Measurements from ENCODE around the gene GRK6. TPM values are rescaled to one million over a fixed set of nuclear protein-coding genes. Genes with fewer than 3 reads are reported as not detected.

The GRK6 gene
- total RNA-seq, 1 experiment from 2014 or later, result 103 TPM

GRCh38 chr5:177445052-177445916, 18.8 kb downstream of the GRK6 start:
- Histone ChIP-seq H3K27ac (no peak overlapping the region), H3K36me3 (peaks cover 34% of the 10 kb centered on the region), H3K4me3 (no peak overlapping the region), H3K9me3 (replicated peaks) (peaks cover 6% of the 10 kb centered on the region; the same call in 1 of the 2 replicates), H3K4me1 (replicated peaks) (peaks cover 26% of the 10 kb centered on the region), H3K27me3 (replicated peaks) (0 out of 2 replicates have a peak, but pooled peaks cover 9% of the 10 kb centered on the region)
- no peak for DNase-seq (ENCODE audit: low read depth in 1 of 2, low spot score in 2 of 2)

- peaks cover 28% of the 10 kb centered on the region for H3K36me3 ChIP-seq
- peaks cover 6% of the 10 kb centered on the region; the same call in 1 of the 2 replicates for H3K9me3 ChIP-seq (replicated peaks)
- peaks cover 26% of the 10 kb centered on the region for H3K4me1 ChIP-seq (replicated peaks)
- no peak overlapping the region for H3K27ac ChIP-seq
- 0 out of 2 replicates have a peak, but pooled peaks cover 9% of the 10 kb centered on the region for H3K27me3 ChIP-seq (replicated peaks)
- no peak for DNase-seq (ENCODE audit: low read depth in 1 of 2, low spot score in 2 of 2)
- H3K4me3 ChIP-seq, result no peak overlapping the region
Observed at GRCh38 chr5:177445917-177446199, 19.4 kb downstream of the GRK6 start.

GRCh38 chr5:177446200-177447065, 20.0 kb downstream of the GRK6 start, which contains the start of gene PRR7:
PRR7 (plus strand) TSS chr5:177446814; CDS start chr5:177455068, 8,254 bp downstream.
- Histone ChIP-seq H3K27me3 (replicated peaks) (0 out of 2 replicates have a peak, but pooled peaks cover 9% of the 10 kb centered on the region), H3K4me3 (peak within 1 kb of the TSS; percentile 85), H3K9me3 (replicated peaks) (peaks cover 6% of the 10 kb centered on the region; the same call in 1 of the 2 replicates), H3K27ac (peak within 1 kb of the TSS; percentile 27; the same call in 1 of the 2 replicates), H3K36me3 (peaks cover 23% of the 10 kb centered on the region), H3K4me1 (replicated peaks) (peaks cover 26% of the 10 kb centered on the region)
- peak in 1 of 2 experiments; percentile 84 for DNase-seq (ENCODE audit: low read depth in 1 of 2, low spot score in 2 of 2)

GRCh38 chr5:177447066-177447610, 20.7 kb downstream of the GRK6 start:
- 0 out of 2 replicates have a peak, but pooled peaks cover 9% of the 10 kb centered on the region for H3K27me3 ChIP-seq (replicated peaks)
- H3K4me1 ChIP-seq (replicated peaks), result peaks cover 26% of the 10 kb centered on the region
- DNase-seq (ENCODE audit: low read depth in 1 of 2, low spot score in 2 of 2), result no peak
- H3K36me3 ChIP-seq, result peaks cover 19% of the 10 kb centered on the region
- peaks cover 6% of the 10 kb centered on the region; the same call in 1 of the 2 replicates for H3K9me3 ChIP-seq (replicated peaks)
- H3K4me3 ChIP-seq, result peak overlapping the region; percentile 85
- H3K27ac ChIP-seq, result peak overlapping the region; percentile 27; the same call in 1 of the 2 replicates

GRCh38 chr5:177447611-177448243, 21.3 kb downstream of the GRK6 start:
- DNase-seq (ENCODE audit: low read depth in 1 of 2, low spot score in 2 of 2), result peak; percentile 92 to 94
- H3K27ac ChIP-seq, result no peak overlapping the region
- H3K36me3 ChIP-seq, result peaks cover 15% of the 10 kb centered on the region; the same call in 1 of the 2 replicates
- H3K4me1 ChIP-seq (replicated peaks), result peaks cover 26% of the 10 kb centered on the region
- peak overlapping the region; percentile 8 for H3K4me3 ChIP-seq
- peaks cover 6% of the 10 kb centered on the region; the same call in 1 of the 2 replicates for H3K9me3 ChIP-seq (replicated peaks)
- 0 out of 2 replicates have a peak, but pooled peaks cover 9% of the 10 kb centered on the region for H3K27me3 ChIP-seq (replicated peaks)

- Histone ChIP-seq H3K36me3 (peaks cover 10% of the 10 kb centered on the region; the same call in 1 of the 2 replicates), H3K4me3 (no peak overlapping the region), H3K27ac (no peak overlapping the region)
Observed at GRCh38 chr5:177448244-177448950, 21.9 kb downstream of the GRK6 start.

GRCh38 chr5:177449140-177450061, 22.9 kb downstream of the GRK6 start:
- H3K36me3 ChIP-seq, result peaks cover 6% of the 10 kb centered on the region; the same call in 1 of the 2 replicates
- DNase-seq (ENCODE audit: low read depth in 1 of 2, low spot score in 2 of 2), result no peak
- peaks cover 34% of the 10 kb centered on the region for H3K4me1 ChIP-seq (replicated peaks)
- peaks cover 6% of the 10 kb centered on the region; the same call in 1 of the 2 replicates for H3K9me3 ChIP-seq (replicated peaks)
- H3K27ac ChIP-seq, result no peak overlapping the region
- 0 out of 2 replicates have a peak, but pooled peaks cover 9% of the 10 kb centered on the region for H3K27me3 ChIP-seq (replicated peaks)
- H3K4me3 ChIP-seq, result no peak overlapping the region

More at GRCh38 chr5:177448244-177448950, 21.9 kb downstream of the GRK6 start:
- Histone ChIP-seq H3K9me3 (replicated peaks) (peaks cover 6% of the 10 kb centered on the region; the same call in 1 of the 2 replicates), H3K27me3 (replicated peaks) (0 out of 2 replicates have a peak, but pooled peaks cover 9% of the 10 kb centered on the region), H3K4me1 (replicated peaks) (peaks cover 26% of the 10 kb centered on the region)
- no peak for DNase-seq (ENCODE audit: low read depth in 1 of 2, low spot score in 2 of 2)

GRCh38 chr5:177450667-177451424, 24.4 kb downstream of the GRK6 start:
- no peak overlapping the region for H3K27ac ChIP-seq
- no peak overlapping the region for H3K4me3 ChIP-seq
- peaks cover 48% of the 10 kb centered on the region for H3K4me1 ChIP-seq (replicated peaks)
- 0 out of 2 replicates have a peak, but pooled peaks cover 5% of the 10 kb centered on the region for H3K27me3 ChIP-seq (replicated peaks)
- peaks cover 8% of the 10 kb centered on the region for H3K9me3 ChIP-seq (replicated peaks)
- peaks cover 12% of the 10 kb centered on the region for H3K36me3 ChIP-seq
- no peak for DNase-seq (ENCODE audit: low read depth in 1 of 2, low spot score in 2 of 2)

GRCh38 chr5:177452688-177453638, 26.5 kb downstream of the GRK6 start:
- no peak for DNase-seq (ENCODE audit: low read depth in 1 of 2, low spot score in 2 of 2)
- Histone ChIP-seq H3K27ac (no peak overlapping the region), H3K4me3 (no peak overlapping the region)

GRCh38 chr5:177453852-177454396, 27.4 kb downstream of the GRK6 start:
- Histone ChIP-seq H3K27me3 (replicated peaks) (no peaks in the 10 kb centered on the region), H3K36me3 (peaks cover 28% of the 10 kb centered on the region), H3K4me3 (peak overlapping the region; percentile 52), H3K9me3 (replicated peaks) (peaks cover 2% of the 10 kb centered on the region; the same call in 1 of the 2 replicates), H3K4me1 (replicated peaks) (peaks cover 27% of the 10 kb centered on the region), H3K27ac (no peak overlapping the region)
- no peak for DNase-seq (ENCODE audit: low read depth in 1 of 2, low spot score in 2 of 2)

More at GRCh38 chr5:177452688-177453638, 26.5 kb downstream of the GRK6 start:
- peaks cover 19% of the 10 kb centered on the region for H3K36me3 ChIP-seq
- H3K27me3 ChIP-seq (replicated peaks), result no peaks in the 10 kb centered on the region
- H3K9me3 ChIP-seq (replicated peaks), result peaks cover 2% of the 10 kb centered on the region; the same call in 1 of the 2 replicates
- H3K4me1 ChIP-seq (replicated peaks), result peaks cover 32% of the 10 kb centered on the region
